Suppressor macrophage treated with lipopolysaccharide for 4 hours (primary cell): ENCODE results near the gene CIART.
"Not testable (repeated sequence)": the region's sequence is repeated elsewhere in the genome, so short reads cannot be mapped to it uniquely, and the experiment has no call there.

Source experiments
- DNase-seq: peaks from one replicate; pipeline ENCODE4 v3.0.0-alpha.2; 2020

Gene CIART

GRCh38 chr1:150281758-150282557 is at the start of gene CIART:
TSS of gene CIART (plus strand) at chr1:150282554. CDS start at chr1:150283268, 714 bp downstream.
- peak; percentile 69 for DNase-seq

- DNase-seq, result not testable (repeated sequence)
Observed at GRCh38 chr1:150232921-150233320, 49.4 kb upstream of the CIART start.

- DNase-seq, result peak; percentile 17
Observed at GRCh38 chr1:150233359-150234308, 48.7 kb upstream of the CIART start.

DNA sequence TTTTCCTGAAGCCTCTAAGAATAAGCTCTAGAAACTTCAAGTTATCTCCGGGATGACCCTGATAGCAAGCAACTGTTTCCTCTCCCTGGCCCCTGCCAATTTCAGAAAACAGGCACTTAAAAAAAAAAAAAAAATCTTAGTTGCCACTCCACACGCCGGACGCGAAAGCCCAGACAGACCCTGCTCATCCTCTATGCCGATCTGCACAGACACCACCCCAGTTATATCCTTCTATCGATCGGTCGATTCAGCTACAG is 48.1 kb upstream of the CIART start:
- DNase-seq, result no peak

DNA sequence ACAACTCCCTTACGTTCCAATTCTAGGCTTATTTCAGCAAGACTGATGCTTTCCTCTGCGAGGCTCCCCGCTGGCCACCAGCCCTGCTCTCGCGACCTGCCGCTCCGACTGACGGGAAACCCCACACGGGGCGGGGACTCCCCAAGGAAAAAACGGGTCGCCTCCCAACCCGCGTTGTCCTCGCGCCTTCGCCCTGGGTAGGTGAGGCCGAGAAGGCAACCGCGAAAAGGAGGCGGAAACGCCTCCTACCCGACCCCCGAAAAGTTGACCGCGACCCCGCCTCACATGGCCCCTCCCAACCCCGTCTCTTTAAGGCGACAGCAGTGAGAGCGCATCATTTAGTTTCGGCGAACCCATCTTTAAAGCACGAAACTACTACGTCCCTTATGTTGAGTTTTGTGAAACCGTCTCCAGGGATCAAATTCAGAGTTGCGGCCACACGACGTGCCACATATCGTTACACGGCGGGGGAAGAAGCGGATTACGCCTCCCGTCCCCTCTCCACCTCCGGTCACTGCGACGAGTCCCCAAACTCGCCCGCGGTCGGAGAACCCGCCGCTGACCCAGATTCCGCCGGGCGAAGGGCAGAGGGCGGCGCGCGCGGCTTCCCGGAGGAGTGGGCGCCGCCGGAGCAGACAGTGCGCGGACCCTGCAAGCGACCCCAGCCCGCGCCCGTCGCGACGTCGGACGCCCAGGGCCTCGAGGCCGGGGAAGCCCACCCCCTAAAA is 47.6 kb upstream of the CIART start:
- peak; percentile 74 for DNase-seq

- DNase-seq, result peak; percentile 35
Observed at GRCh38 chr1:150235294-150235851, 47.0 kb upstream of the CIART start.

GRCh38 chr1:150235852-150236613 is 46.3 kb upstream of the CIART start, which contains the start of gene ANP32E:
TSS of gene ANP32E (minus strand) at chr1:150236112. CDS start at chr1:150235786, 326 bp downstream.
- peak; percentile 96 for DNase-seq

- DNase-seq, result no peak
Observed at GRCh38 chr1:150236614-150237100, 45.7 kb upstream of the CIART start.

DNA sequence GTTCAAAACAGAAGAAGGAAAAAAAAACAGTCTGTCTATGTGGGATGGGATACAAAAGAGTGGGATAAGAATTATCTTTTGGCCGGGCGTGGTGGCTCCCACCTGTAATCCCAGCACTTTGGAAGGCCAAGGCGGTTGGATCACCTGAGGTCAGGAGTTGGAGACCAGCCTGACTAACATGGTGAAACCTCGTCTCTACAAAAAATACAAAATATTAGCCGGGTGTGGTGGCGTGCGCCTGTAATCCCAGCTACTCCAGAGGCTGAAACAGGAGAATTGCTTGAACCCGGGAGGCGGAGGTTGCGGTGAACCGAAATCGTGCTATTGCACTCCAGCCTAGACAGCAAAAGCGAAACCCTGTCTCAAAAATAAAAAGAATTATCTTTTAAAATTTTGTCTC is 45.2 kb upstream of the CIART start:
- DNase-seq, result not testable (repeated sequence)

DNA sequence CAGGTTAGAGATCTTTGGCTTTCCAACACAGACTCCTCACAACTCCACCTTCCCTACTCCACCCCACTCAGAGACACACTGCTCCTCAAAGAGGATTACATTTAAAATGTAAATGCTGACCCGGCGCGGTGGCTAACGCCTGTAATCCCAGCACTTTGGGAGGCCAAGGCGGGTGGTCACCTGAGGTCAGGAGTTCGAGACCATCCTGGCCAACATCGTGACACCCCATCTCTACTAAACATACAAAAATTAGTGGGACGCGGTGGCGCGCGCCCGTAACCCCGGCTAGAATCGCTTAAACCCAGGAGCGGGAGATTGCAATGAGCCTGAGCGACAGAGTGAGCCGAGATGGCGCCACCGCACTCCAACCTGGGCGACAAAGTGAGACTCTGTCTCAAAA is 44.6 kb upstream of the CIART start:
- DNase-seq, result no peak

DNA sequence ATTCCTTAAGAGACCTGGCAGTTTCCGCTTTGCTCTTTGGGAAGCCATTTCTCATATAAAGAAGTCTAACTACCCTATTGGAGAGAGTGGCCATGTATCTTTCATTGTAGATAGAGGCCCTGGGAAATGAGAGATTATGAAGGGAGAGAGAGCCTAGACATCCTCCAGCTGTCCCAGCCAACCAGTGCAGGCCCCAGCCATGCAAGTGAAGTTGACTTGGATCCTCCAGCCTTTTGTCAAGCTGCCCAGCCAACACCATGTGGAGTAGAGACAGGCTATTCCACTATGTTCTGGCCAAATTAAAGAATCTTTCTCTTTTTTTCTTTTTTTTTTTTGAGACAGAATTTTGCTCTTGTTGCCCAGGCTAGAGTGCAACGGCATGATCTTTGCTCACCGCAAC is 39.4 kb upstream of the CIART start:
- no peak for DNase-seq

- DNase-seq, result no peak
Observed at GRCh38 chr1:150249936-150250335, 32.4 kb upstream of the CIART start.

DNA sequence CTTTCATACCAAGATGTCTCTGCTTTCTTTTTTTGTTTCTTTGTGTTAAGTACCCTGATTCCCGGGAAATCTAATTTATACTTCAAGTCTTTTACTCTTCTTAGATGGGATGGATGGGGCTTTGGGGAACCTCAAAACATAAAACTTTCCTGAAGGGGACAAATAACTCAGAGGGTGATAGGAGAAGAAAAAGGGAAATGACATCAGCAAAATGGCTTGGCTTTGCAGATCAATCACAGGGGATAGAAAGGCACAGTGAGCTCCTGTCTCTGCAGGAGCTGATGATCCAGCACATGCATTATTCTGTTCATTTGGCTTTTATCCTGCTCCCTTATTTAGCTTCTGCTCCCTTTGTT is 26.2 kb upstream of the CIART start:
- no peak for DNase-seq

DNA sequence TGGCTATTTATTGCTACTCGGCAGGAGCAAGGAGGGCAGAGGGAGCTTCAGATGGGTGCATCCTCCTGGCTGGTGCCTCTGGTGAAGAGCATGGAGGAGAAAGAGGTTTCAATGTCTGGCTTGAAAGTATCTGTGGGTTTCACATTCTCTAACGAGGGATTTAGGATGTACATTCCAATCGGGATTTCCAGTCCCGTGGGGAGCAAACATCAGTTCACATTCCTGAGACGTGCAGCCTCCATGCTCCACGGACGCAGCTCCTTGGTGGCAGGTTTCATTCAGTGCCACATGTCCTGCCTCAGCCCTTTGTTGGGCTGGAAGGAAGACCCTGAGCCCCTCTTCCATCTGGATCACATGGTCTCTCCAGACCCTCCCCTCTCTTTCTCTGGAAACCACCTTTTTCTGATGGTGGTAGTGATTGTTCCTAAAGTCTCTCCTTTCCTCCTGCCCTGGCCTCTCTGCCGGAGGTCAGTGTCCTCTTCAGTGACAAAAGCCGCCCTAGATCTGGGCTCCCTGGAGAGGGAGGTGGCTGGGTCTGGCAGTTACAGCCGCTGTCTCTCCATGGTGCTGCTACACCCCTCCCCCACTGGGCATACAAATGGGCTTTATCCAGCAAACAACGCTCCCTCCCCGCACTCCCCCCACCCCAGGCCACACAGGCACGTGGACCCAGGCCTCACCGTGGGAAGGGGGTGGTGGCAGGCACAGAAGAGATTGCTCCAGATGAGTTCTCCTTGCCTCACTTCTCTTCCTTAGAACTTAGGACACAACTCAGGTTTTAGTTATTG is 25.6 kb upstream of the CIART start:
- DNase-seq, result no peak

GRCh38 chr1:150257624-150258585 is 24.4 kb upstream of the CIART start, which contains the start of gene CA14:
TSS of gene CA14 (plus strand) at chr1:150257774. CDS start at chr1:150258129, 355 bp downstream.
- no peak for DNase-seq

DNA sequence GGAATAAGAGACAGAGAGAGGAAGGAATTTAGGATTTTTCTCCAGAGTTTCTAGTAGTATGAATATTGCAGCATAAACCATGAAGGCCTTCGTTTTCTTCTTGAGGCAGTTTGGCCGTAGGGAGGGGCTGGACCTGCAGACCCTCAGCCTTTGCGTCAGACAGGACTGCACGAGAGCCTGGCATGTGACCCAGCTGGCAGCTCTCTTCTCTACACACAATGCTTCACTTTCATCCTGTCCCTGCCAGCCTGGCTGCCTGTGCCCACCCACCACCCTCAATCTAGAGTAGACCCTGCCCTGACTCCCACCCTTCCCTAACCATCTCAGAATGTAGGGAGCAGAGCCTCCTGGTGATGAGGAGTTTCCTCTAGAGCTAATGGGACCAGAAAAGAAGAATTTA is 23.1 kb upstream of the CIART start:
- DNase-seq, result no peak

DNA sequence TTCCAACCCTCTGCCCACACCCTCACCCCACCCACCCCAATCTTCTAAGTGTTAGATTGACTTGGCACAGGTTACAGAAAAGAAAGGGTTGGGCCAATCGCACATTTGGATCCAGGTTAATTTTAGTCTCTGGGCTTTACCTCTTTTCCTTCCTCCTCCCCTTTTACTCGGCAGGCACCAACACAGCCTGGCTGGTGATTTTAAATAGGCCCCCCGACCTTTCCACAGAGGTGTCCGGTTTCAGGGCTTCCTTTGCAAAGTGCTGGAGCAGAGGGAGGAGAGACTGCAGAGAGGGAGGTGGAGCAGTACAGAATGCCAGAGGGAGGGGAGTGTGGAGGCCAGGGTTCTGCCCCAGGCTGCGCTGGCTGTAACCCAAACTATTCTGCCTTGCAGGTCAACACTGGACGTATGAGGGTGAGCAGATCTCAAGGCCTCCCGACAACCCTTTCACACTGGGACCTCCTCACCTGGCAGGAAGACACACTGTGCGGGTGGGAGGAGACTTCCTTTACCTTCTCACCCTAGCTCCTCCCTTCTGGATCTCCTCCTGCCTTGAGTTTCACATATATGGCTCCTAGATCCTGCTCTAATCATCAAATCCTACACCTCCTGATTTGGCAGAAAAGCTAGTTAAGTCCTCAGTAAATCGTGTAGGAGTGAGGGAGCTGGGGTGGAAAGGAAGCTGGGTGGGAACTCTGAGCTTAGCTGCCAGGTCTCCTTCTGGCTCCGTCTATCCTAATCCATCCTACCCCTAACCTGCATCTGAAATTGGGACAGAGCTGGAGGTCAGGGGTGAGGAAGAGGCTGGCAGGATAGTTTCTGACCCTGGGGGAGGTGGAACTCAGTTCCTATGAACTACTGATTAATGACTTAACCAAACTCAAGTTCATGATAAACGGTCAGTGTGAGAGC is 22.3 kb upstream of the CIART start:
- no peak for DNase-seq

DNA sequence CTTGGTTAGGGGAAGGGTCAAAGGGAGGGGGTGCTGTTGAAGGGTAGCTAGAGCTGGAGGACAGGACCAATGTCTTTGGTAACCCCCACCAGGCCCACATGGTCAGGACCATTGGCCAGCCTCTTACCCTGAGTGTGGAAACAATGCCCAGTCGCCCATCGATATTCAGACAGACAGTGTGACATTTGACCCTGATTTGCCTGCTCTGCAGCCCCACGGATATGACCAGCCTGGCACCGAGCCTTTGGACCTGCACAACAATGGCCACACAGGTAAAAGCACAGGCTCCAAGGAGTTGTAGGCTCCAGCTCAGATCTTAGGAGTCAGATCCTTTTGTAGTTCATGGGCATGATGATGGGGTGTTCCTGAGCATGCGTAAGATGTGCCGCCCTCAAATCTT is 21.0 kb upstream of the CIART start:
- no peak for DNase-seq
